Stimulated activated CD8-positive, alpha-beta memory T cell treated with anti-CD3 and anti-CD28 coated beads, Interleukin-12 subunit alpha, Interleukin-12 subunit beta, amount 100 ng/mL, for 4 hours (primary cell): ENCODE data around the gene NT5C3B.
"Not testable (repeated sequence)": the region's sequence is repeated elsewhere in the genome, so short reads cannot be mapped to it uniquely, and the experiment has no call there.

ENCODE experiments used
- DNase-seq: peaks from one replicate; pipeline ENCODE4 v3.0.0-alpha.2; 2020; ENCODE audit warnings: low read depth

Gene NT5C3B

GRCh38 chr17:41782142-41782541, 53.9 kb downstream of the NT5C3B start:
- no peak for DNase-seq

GRCh38 chr17:41781404-41782110, 54.5 kb downstream of the NT5C3B start:
- no peak for DNase-seq

- DNase-seq: no peak
Measured at GRCh38 chr17:41779954-41780353, 56.1 kb downstream of the NT5C3B start.

- no peak for DNase-seq
Measured at GRCh38 chr17:41777574-41778188, 58.4 kb downstream of the NT5C3B start.

GRCh38 chr17:41777157-41777573, 58.9 kb downstream of the NT5C3B start:
- DNase-seq: no peak

- not testable (repeated sequence) for DNase-seq
Measured at GRCh38 chr17:41776262-41776900, 59.7 kb downstream of the NT5C3B start.

- DNase-seq: no peak
Measured at GRCh38 chr17:41775394-41776226, 60.4 kb downstream of the NT5C3B start.
